DND-41 (cell line): ENCODE results near the gene PUDP.

ENCODE experiments used
- CTCF ChIP-seq: IDR thresholded peaks from 2 replicates; pipeline ENCODE4 v1.5.1; 2012; ENCODE audit warnings: borderline replicate concordance, low read length, moderate library complexity, mild to moderate bottlenecking; ENCODE audit not compliant: poor library complexity, severe bottlenecking; ENCODE audit errors: extremely low read depth
- EZH2 ChIP-seq: IDR thresholded peaks from 3 replicates; pipeline ENCODE4 v1.6.1; 2012; ENCODE audit warnings: borderline replicate concordance, low read depth, mild to moderate bottlenecking, moderate library complexity, low read length, inconsistent platforms; ENCODE audit not compliant: severe bottlenecking

GRCh38 chrX:7085879-7086278 is 62.1 kb downstream of the PUDP start:
- TF ChIP-seq CTCF (no peak), EZH2 (no peak)
